Kidney glomerular epithelial cell (primary cell): Measurements from ENCODE around the gene TANC1.

Experiments used
- DNase-seq: peaks from one replicate; lab custom pipeline; 2025; lab: John Stamatoyannopoulos, UW

The TANC1 gene

GRCh38 chr2:159118115-159118858 lies 149.8 kb downstream of the TANC1 start:
- DNase-seq = peak; percentile 77

DNA sequence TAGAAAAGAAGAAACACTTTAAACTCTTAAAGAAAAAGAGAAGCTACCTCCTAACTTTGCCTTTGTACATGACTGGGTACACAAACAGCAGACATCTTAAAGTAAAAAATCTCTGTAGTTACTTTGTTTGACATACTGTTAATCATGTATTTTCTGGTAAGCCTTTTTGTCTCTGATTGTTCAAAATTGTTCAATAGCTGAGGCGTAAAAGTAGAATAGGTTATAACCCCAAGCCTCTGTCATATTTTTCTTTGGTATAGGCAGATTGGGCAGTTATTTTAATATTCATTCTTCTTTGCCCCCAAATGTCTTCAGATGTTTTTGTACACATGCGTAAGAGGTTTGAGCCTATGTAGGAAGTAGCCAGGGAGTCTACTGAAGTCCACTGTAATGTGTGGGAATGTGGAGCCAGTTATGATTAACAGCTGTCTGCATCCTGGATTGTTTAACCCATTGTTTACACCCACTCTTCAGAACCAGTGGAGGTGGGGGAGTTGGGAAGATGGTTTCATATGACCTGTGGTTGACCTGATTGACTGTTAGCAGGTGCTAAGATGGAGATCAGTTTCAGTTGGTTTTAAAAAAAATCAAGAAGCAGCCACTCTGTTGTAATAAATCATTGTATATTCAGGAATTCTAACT lies 150.5 kb downstream of the TANC1 start:
- no peak for DNase-seq

DNA sequence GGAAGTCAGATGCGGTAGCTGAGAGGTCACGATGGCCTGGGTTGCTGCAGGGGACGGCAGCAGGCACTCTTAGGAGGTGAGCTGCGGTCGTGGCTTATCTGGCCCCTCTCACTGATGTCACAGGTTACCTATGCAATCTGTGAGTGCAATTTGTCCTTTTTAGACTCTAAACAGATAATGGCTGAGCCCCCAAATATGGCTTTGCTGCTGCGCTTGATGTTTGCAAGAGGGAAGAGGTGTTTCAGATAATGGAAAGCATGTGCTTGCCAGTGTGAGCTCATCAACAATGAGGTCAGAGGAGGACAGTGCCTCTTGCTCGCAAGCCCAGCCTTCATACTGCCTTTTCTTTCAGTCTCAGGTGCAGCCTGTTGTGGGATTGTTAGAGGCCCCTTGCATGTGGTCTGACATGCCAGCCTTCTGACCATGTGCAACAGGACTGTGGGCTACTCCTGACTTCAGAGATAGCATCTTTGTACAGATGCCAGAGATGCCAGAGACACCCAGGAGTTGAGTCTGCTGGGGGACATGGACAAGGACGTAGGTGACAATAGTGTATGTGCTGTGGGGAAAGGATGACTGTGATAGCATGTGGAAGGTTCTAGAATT lies 151.3 kb downstream of the TANC1 start:
- no peak for DNase-seq

DNA sequence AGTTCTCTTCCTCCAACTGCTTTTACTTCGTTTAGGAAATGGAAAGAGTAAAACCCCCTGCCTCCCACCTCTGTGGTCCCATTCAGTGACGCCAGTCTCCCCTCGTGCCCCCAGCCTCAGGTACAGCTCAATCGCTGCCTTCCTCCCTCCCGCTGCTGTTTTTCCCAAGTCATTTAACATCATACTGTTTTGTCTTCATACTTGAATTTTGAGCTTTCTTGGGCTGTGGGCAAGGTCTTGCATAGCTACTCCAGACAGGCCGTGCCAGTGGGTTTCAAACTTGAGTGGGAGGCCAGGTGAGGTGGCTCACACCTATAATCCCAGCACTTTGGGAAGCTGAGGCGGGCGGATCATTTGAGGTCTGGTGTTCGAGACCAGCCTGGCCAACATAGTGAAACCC lies 155.3 kb downstream of the TANC1 start:
- DNase-seq = no peak

DNA sequence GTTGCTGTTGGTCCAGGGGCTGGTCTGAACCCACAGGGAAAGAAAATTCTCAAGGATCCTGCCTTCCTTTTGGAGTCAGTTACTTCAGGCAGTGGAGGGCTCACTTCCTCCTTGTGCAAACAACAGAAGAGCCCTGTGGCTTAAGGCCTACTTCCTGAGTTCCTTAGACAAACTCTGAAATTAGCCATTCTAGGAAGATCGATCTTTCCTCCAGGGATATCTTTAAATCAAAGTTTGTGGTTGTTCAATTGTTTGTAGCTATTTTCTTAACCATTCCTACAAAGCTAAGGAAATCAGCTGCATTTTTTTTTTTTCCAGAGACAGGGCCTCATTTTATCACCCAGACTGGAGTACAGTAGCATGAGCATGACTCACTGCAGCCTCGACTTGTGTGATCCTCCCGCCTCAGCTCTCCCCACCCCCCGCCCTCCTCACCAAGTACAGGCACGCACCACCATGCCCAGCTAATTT lies 156.0 kb downstream of the TANC1 start:
- DNase-seq = peak; percentile 58

DNA sequence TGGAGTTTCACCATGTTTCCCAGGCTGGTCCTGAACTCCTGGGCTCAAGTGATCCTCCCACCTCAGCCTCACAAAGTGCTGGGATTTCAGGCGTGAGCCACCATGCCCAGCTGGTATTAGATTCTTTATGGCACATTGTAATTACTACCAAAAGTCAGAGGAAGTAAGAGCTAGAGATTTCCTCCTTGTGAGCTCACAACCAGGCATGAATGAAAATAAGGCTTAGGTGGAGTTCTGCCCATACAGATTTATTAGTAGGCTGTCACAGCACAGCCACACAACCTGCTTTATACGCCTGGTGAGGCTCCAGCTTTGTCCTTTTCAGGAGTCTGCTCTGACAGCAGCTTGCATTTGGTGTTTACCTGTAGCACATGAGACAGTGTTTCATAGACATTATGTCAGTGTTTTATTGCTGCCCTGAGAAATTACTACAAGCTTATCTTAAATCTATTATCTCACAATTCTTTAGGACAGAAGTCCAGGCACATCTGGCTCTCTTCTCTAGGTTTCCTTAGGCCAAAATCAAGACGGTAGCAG lies 156.6 kb downstream of the TANC1 start:
- DNase-seq = no peak

GRCh38 chr2:159125858-159126257 lies 157.4 kb downstream of the TANC1 start:
- DNase-seq = no peak

DNA sequence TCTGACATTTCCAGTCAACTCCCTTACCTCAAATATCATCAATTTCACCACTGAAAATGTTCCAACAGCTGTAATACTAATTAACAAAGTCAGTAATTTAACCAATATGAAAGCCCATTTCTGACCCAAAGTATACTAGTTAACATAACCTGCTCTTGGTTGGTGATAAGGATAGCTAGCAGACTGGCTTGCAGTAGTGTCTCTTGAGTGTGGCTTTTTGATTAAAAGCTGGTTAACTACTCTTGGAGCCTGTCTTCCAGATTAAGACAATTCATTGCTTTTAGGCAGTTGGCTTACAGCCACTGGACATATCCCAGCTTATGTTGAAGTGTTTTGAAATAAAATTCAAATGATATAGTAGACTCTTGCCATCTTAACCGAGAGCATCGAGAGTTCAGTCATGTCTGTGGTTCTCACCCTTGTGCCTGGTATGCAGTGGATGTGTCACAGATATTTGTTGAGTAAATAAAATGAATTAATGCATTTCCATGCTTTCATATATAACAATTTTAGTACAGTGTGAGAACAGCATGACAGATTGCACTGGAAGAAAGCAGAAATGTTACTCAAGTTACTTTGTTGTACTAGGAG lies 158.1 kb downstream of the TANC1 start:
- no peak for DNase-seq

DNA sequence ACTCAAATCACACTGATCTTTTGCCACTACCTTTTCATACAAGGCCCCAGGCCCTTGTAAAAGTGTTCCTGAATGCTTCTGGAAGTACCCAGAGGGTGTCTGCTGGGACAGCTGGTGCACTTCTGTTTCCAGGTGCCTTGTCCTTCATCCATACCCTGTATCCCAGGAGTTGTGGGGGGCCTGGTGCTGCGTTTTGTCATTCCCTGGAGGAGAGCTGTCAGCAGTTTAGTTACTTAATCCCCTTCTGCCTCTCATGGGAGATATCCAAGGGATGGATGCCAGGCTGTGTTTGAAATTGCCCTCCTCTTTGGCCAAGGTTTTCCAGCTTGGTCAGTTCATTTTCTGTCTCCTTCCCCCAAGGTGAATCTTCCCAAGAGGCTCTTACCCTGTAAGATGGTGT lies 159.8 kb downstream of the TANC1 start:
- no peak for DNase-seq

DNA sequence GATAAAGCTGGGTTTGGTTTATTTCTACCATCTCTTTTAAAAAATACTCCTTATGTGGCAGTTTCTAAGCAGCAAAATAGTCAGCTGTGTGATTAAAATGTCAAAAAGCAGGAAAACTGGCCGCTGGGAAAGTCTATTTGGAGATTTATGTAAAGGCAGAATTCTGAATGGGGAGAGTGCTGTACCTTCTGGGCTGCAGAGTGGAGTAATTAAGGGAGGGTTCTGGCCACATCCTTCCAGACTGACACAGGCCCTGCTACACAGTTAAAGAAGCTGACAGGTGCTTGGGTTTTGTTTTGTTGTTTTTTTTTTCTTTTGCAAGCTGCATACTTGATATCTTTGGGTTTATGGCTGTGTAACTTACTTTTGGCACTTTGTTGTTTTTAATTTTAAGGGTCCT lies 160.8 kb downstream of the TANC1 start:
- DNase-seq = no peak

DNA sequence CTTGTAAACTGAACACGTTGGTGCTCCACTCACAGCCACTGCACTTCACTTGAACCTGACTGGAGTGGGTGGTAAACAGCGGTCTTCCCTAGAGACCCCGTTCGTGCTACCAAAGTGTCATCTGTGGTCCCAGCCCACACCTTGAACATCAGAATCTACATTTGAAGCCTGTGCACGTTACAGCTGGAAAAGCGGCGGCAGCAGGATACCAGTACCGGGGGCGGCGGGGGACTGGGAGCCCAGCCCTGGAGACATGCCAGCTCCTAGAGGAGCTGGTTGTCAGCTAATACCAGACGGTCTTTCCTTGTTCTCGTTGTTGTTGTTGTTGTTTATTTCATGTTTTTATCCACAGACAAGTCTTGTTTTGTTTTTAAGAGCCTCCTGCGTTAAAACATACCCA lies 161.4 kb downstream of the TANC1 start:
- no peak for DNase-seq

- DNase-seq = no peak
Observed at GRCh38 chr2:159130302-159130701, 161.9 kb downstream of the TANC1 start.

- no peak for DNase-seq
Observed at GRCh38 chr2:159131267-159131913, 162.9 kb downstream of the TANC1 start.

- DNase-seq = peak; percentile 76
Observed at GRCh38 chr2:159131914-159132281, 163.5 kb downstream of the TANC1 start.

- DNase-seq = no peak
Observed at GRCh38 chr2:159133797-159134196, 165.4 kb downstream of the TANC1 start.

DNA sequence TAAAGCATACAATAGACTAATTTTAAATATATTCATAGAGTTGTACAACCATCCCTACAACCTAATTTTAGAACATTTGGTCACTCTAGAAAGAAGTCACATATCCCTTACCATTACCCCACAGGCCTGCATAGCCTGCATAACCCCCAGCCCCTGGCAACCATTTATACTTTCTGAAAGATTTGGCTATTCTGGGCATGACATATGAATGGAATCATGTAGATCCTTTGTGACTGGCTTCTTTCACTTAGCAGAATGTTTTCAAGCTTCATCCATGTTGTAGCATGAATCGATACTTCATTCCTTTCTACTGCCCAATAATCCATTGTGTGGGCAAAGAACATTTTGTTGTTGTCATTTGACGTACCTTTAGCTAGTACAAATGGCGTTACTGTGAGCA lies 166.5 kb downstream of the TANC1 start:
- DNase-seq = no peak

- DNase-seq = no peak
Observed at GRCh38 chr2:159136391-159136790, 168.0 kb downstream of the TANC1 start.

DNA sequence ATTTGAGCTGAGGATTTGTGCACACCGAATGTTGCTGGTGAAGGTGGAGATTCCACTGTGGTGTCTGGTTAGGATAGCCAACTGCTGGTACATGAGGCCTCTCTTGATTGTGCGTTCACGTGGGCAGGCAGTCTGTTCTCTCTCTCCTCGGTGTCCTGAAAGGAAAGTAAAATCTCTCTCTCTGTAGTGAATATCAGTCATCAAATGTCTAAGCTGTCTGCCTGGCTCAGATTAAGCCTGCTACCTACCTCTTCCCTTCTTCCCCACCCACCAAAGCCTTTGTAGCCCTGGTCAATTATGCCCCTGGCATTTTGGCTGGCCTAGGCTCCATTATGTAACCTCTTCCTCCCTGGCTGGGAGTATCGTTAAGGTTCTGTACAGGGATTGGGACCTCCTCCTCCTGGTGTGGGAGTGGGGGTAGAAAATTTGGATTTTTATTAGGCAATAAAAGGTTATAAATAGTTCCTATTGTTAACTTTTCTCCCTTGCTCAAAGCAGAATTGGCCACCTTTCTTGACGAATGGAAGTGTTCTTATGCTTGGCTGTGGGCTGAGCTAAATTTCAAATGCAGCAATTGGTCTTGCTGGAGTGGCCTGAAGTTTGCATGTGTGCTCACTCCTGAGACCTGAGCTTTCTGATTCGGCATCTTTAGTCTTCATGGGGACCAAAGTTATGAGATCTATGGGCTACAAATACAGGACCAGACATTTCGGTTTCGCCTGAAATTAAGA lies 169.2 kb downstream of the TANC1 start:
- no peak for DNase-seq

- DNase-seq = no peak
Observed at GRCh38 chr2:159138642-159139182, 170.3 kb downstream of the TANC1 start.

DNA sequence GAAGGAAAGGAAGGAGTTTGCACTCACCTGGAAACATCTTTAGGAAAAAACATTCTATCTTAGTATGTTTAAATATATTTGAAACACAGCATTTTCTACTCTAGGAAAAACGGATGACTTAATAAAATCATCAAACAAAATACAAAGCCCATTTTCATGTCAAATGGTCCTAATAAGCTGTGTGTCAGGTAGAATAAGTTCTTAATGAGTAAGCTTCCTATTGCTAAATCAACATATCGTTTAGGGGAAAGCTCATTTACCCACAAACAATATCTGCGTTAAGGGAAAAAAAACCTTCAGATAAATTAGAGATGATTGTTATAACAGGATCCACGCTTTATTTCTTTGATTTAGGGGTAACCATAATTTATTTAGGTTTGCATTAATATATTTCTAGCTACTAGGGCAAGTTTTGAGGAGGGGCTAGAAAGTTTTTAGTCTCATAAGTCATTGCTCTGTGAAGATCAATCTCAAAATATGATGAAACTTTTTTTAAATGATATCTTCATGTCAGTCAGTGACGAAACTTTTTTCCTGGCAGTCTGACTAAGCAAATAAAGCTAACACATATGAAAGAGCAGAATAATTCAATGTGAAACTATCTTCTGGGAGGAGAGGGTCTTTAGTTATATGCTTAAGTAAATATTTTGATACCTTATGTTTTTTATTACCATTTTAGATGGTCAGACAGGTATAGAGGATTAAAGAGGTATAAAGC lies 170.9 kb downstream of the TANC1 start:
- DNase-seq = no peak
